Camera-type eye (tissue), 1 donor: ENCODE measurements around the gene MEGF10. TPM values are rescaled to one million over a fixed set of nuclear protein-coding genes. Genes with fewer than 3 reads are reported as not detected.

Source experiments
- total RNA-seq: library from RNA; depleted of rRNA; stranded (reverse); fragments of >200 nt; gene quantifications from one replicate; pipeline ENCODE4 v1.2.3, GENCODE V29; 2014

Gene MEGF10
- 32.7 TPM for total RNA-seq

DNA sequence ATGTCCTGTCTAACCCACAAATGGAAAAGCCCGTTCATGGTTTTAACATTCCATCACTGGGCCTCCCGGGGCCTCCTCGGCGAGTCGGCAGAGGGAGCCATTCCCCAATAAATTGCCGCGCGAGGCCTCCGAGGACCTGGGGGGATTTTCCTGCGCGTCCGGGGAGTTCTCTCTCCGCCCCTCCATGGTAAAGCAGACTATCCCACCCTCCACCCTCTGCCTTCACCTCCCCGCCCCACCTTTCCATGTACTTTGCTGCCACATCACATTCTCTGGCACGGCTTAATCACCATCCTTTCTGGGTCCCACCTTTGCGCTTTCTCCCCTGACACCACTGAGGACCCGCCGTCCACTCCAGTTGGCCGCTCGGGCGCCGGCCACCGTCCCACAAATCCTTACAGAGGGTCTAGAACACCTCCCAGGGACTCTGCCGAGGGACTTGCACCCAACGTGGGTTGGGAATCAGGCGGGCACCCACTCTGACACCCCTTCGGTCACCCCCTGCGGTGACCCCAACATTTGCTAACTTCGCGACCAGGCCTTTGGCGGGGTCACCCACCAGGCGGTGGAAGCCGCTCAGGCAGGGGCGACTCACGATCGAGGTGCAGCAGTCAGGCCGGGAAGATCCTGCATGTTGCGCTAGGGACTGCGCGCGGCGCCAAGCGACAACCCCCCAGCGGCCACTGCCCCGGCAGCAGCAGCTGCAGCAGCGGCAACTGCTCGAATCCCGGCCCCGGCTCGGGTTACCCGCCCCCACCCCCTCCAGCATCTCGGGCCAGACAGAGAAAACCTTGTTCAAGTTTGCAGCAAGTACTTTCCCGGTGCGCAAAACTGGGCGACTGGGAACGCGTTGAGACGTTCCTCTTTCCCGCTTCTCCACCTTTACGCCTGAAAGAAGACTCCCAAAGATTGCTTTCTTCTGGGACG lies at the start of gene MEGF10:
Gene MEGF10, plus strand, starts transcription at position 778 of the 927 bp plus-strand sequence. CDS start 40,513 bp downstream, outside the sequence.

Other genes starting within 250 kb of the MEGF10 start
- 9.1 TPM for gene C5orf63, start 217.3 kb upstream of the MEGF10 start, total RNA-seq
- 72.5 TPM for gene PRRC1, start 226.8 kb downstream of the MEGF10 start, total RNA-seq